CD4-positive, alpha-beta T cell treated with Interleukin-17A for 4 hours (primary cell): ENCODE results near the gene NKTR.

Source experiments
- DNase-seq: peaks from one replicate; pipeline ENCODE4 v3.0.0-alpha.2; 2020; ENCODE audit warnings: mixed read lengths

NKTR gene

DNA sequence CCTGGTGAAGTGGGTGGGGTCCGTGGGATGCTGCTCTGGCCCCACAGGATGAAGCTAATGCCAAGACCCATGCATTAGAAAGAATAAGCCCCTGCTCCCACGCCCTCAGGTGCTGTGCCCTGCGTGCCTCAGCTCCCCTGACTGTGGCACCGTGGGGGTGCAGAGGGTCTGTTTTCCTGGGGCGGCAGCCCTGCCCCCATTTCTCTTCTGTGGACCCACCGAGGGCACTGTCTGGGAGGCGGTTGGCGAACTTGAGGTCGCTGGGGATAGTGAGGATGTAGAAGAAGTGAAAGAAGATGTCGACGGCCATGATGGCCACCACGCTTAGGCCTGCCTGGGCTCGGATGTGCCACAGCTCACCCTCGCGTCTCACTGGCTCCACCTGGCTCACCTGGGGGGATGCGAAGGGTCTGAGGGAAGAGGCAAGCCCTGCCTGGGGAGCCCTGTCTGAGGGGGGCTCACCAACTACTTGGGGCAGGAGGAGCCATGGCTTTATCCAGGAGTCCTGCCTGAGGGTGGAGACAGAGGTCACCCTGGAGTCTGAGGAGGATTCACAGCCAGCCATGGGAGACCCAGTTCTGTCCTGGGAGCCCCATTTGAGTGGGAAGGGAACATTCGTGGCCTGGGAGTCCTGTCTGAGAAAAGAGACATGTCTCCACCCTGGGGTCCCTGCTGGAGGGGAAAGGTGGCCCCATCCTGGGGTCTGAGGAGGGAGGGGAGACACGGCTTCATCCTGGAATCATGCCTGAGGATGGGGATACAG is 97.0 kb downstream of the NKTR start:
- DNase-seq, result no peak
